Lung (tissue), 12 donors: Measurements from ENCODE around the gene STK31. TPM values are rescaled to one million over a fixed set of nuclear protein-coding genes. Genes with fewer than 3 reads are reported as not detected.

Experiments
- ATAC-seq: fragments of 200-7000 bp; cut with Tn5 transposase; one replicate; pipeline ENCODE4 v1.9.1; 2020; ENCODE audit warnings: moderate number of reproducible peaks; ENCODE audit not compliant: insufficient read depth, low FRiP score
- DNase-seq, 3 donors: peaks; one replicate each; pipeline ENCODE4 v3.0.0-alpha.2; 2013 to 2017
- H3K27ac ChIP-seq, 2 donors: one replicate each; pipeline ENCODE4 v1.5.1; 2013; ENCODE audit warnings: mild to moderate bottlenecking in 2 of 2, moderate library complexity in 2 of 2, control low read depth in 1 of 2, inconsistent platforms in 1 of 2, low read depth in 1 of 2, low read length in 1 of 2
- H3K27me3 ChIP-seq, 3 donors: one replicate each; pipeline ENCODE4 v1.5.1; 2013; ENCODE audit warnings: low read length in 2 of 3; ENCODE audit not compliant: control insufficient read depth in 3 of 3, insufficient read depth in 3 of 3
- H3K36me3 ChIP-seq, 4 donors: one replicate each; pipeline ENCODE4 v1.5.1; 2013; ENCODE audit warnings: low read length in 4 of 4, mild to moderate bottlenecking in 1 of 4, moderate library complexity in 1 of 4; ENCODE audit not compliant: control insufficient read depth in 4 of 4, insufficient read depth in 4 of 4
- H3K4me1 ChIP-seq, 5 donors: one replicate each; pipeline ENCODE4 v1.5.1; 2013; ENCODE audit warnings: low read length in 5 of 5, mild to moderate bottlenecking in 2 of 5, moderate library complexity in 1 of 5; ENCODE audit not compliant: control insufficient read depth in 5 of 5, insufficient read depth in 5 of 5
- H3K4me3 ChIP-seq: one replicate; pipeline ENCODE4 v1.5.1; 2013; ENCODE audit warnings: mild to moderate bottlenecking, control low read depth, moderate library complexity
- H3K9ac ChIP-seq, 2 donors: one replicate each; pipeline ENCODE4 v1.5.1; 2013; ENCODE audit warnings: low read length in 2 of 2, control low read depth in 1 of 2; ENCODE audit not compliant: insufficient read depth in 1 of 2
- H3K9me3 ChIP-seq, 4 donors: one replicate each; pipeline ENCODE4 v1.5.1; 2013; ENCODE audit warnings: low read length in 3 of 4, mild to moderate bottlenecking in 1 of 4, moderate library complexity in 1 of 4; ENCODE audit not compliant: control insufficient read depth in 4 of 4, insufficient read depth in 3 of 4
- CTCF ChIP-seq: IDR thresholded peaks from 2 replicates; pipeline ENCODE4 v1.5.1; 2012; ENCODE audit warnings: mild to moderate bottlenecking; ENCODE audit errors: control extremely low read depth, extremely low read depth
- WGBS, 2 donors: extraction: QIAGEN DNeasy Blood & Tissue Kit; methylation state at CpG; one replicate each; pipeline ENCODE4 v1.1.7; 2013; 5-methylcytosine and 5-hydroxymethylcytosine counted together
- polyA plus RNA-seq, 2 donors: library from polyadenylated mRNA; stranded (reverse); fragments of 200-250 nt; gene quantifications; one replicate each; pipeline ENCODE4 v1.2.1, GENCODE V29; 2013
- total RNA-seq, 2 donors: library from RNA; depleted of rRNA in 1 of 2; stranded (reverse); fragments of >200 nt in 1 of 2; gene quantifications; one replicate each; pipeline ENCODE4 v1.2.1, GENCODE V29; 2014 to 2021
- donor health status: control.
- donor health status: control.
- donor health status: Bipolar disorder and iron deficiency.
- donor health status: healthy.
- donor health status: DM: yes; HTN: yes; CAD: no.

Gene STK31
- total and polyA plus RNA-seq, 4 donors: 0.53 to 1.3 (median 0.80) TPM

GRCh38 chr7:23689165-23689564, 20.9 kb upstream of the STK31 start:
- Histone ChIP-seq H3K27me3 (no peaks in the 10 kb centered on the region), H3K36me3 (peaks cover 0 to 11% (median 3%) of the 10 kb centered on the region in 4 donors), H3K4me3 (no peak overlapping the region), H3K27ac (no peak overlapping the region), H3K9me3 (no peaks in the 10 kb centered on the region), H3K4me1 (peaks cover 0 to 6% (median 0%) of the 10 kb centered on the region in 5 donors), H3K9ac (no peak overlapping the region)
- TF ChIP-seq CTCF: no peak
- WGBS, 2 donors: 94 to 99% methylated on average over 4 of the region's 4 CpGs
- DNase-seq (no peak), ATAC-seq (no peak)

GRCh38 chr7:23691320-23691719, 18.7 kb upstream of the STK31 start:
- Histone ChIP-seq H3K9me3 (no peaks in the 10 kb centered on the region), H3K36me3 (peaks cover 0 to 14% (median 5%) of the 10 kb centered on the region in 4 donors), H3K27ac (no peak overlapping the region), H3K27me3 (no peaks in the 10 kb centered on the region), H3K4me1 (peaks cover 0 to 4% (median 0%) of the 10 kb centered on the region in 5 donors), H3K4me3 (no peak overlapping the region), H3K9ac (no peak overlapping the region)
- ATAC-seq (no peak), DNase-seq (no peak)
- TF ChIP-seq CTCF: no peak
- WGBS, 2 donors: 91 to 94% methylated on average over 4 of the region's 4 CpGs

- Histone ChIP-seq H3K4me3 (no peak overlapping the region), H3K9me3 (no peaks in the 10 kb centered on the region), H3K27ac (no peak overlapping the region), H3K27me3 (no peaks in the 10 kb centered on the region), H3K36me3 (peaks cover 0 to 14% (median 5%) of the 10 kb centered on the region in 4 donors), H3K9ac (no peak overlapping the region), H3K4me1 (no peaks in the 10 kb centered on the region)
- TF ChIP-seq CTCF: no peak
- DNase-seq (no peak), ATAC-seq (no peak)
Measured at GRCh38 chr7:23693224-23693623, 16.8 kb upstream of the STK31 start.

DNA sequence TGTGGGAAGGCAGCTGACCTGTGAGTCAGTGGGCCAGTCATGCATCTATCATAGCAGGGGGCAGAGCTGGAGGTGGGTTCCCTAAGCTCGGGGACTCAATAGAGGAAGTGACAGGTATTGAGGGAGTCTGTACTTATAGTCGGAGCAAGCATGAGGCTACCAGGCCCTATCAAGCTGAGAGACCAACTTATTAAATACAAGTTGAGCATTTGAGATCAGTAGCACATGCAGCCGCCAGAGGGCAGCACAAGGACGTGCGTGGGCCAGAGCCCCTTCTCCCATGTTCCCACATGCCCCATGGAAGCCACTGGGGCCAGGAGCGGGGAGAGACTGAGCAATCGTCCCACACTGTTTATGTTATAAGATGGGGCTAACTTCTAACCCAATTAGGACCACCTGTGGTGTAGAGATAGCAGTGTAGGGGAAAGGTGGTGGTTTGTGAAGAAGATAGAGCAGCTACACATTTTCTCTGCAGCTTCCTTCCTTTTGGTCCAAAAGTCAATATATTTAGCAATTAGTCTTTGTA, 13.0 kb upstream of the STK31 start:
- H3K4me3 ChIP-seq: no peak overlapping the region
- TF ChIP-seq CTCF: no peak
- H3K27ac ChIP-seq: no peak overlapping the region
- 7 to 22% methylated on average over 6 to 7 of the region's 7 CpGs for whole genome bisulfite sequencing, 2 donors
- DNase-seq (peak; percentile 41 to 53 (median 53)), ATAC-seq (peak; percentile 75)
- no peaks in the 10 kb centered on the region for H3K27me3 ChIP-seq
- no peak overlapping the region for H3K9ac ChIP-seq
- no peaks in the 10 kb centered on the region for H3K4me1 ChIP-seq
- peaks cover 0 to 10% (median 5%) of the 10 kb centered on the region in 4 donors for H3K36me3 ChIP-seq
- no peaks in the 10 kb centered on the region for H3K9me3 ChIP-seq
